GM23338 (cell line): Measurements from ENCODE around the gene ISY1. TPM values are rescaled to one million over a fixed set of nuclear protein-coding genes. Genes with fewer than 3 reads are reported as not detected.

Experiments used
- ATAC-seq: fragments of 200-7000 bp; cut with Tn5 transposase; 3 replicates; pipeline ENCODE4 v1.9.1; 2020
- DNase-seq: peaks from one replicate; pipeline ENCODE4 v3.0.0-alpha.2; 2015; ENCODE audit warnings: low spot score
- H2AFZ ChIP-seq: fragments of 200-600 bp; sonication (generic); 2 replicates; pipeline ENCODE4 v1.8.0; 2016; ENCODE audit warnings: antibody characterized with exemption, mild to moderate bottlenecking, moderate library complexity
- H3F3A ChIP-seq: fragments of 200-600 bp; sonication (generic); replicated peaks from 2 replicates; pipeline ENCODE4 v1.8.0; 2017; ENCODE audit warnings: antibody characterized with exemption, mixed run types, low read depth
- H3K27ac ChIP-seq: fragments of 200-600 bp; sonication (generic); 2 replicates; pipeline ENCODE4 v1.6.1; 2016; ENCODE audit warnings: low read depth
- H3K27me3 ChIP-seq: fragments of 200-600 bp; sonication (generic); 2 replicates; pipeline ENCODE4 v1.8.0; 2016; ENCODE audit warnings: mild to moderate bottlenecking, mixed run types, moderate library complexity; ENCODE audit not compliant: insufficient read depth
- H3K36me3 ChIP-seq: fragments of 200-600 bp; sonication (generic); 2 replicates; pipeline ENCODE4 v1.8.0; 2016; ENCODE audit warnings: mild to moderate bottlenecking; ENCODE audit not compliant: insufficient read depth
- H3K4me1 ChIP-seq: fragments of 200-600 bp; sonication (generic); 2 replicates; pipeline ENCODE4 v1.8.0; 2016; ENCODE audit warnings: mild to moderate bottlenecking, moderate library complexity; ENCODE audit not compliant: insufficient read depth
- H3K4me2 ChIP-seq: fragments of 200-600 bp; sonication (generic); 2 replicates; pipeline ENCODE4 v1.7.1; 2017; ENCODE audit warnings: mixed run types
- H3K4me3 ChIP-seq: fragments of 200-600 bp; sonication (generic); 2 replicates; pipeline ENCODE4 v1.6.1; 2016; ENCODE audit warnings: mixed run types
- H3K79me2 ChIP-seq: fragments of 200-600 bp; sonication (generic); replicated peaks from 2 replicates; pipeline ENCODE4 v1.8.0; 2017; ENCODE audit warnings: mild to moderate bottlenecking; ENCODE audit not compliant: insufficient read depth
- H3K9me2 ChIP-seq: fragments of 200-600 bp; sonication (generic); 2 replicates; pipeline ENCODE4 v1.8.0; 2017; ENCODE audit not compliant: insufficient read depth
- H4K20me1 ChIP-seq: fragments of 200-600 bp; sonication (generic); replicated peaks from 2 replicates; pipeline ENCODE4 v1.8.0; 2017; ENCODE audit warnings: mild to moderate bottlenecking; ENCODE audit not compliant: insufficient read depth
- H3K27ac Mint-ChIP-seq: 2 replicates; pipeline ENCODE4 v1.8.0; 2020; ENCODE audit warnings: inconsistent platforms, mild to moderate bottlenecking, moderate library complexity, mixed read lengths
- H3K27me3 Mint-ChIP-seq: 3 replicates; pipeline ENCODE4 v1.8.0; 2022; ENCODE audit warnings: low read depth, mild to moderate bottlenecking, moderate library complexity, mixed read lengths, inconsistent platforms; ENCODE audit not compliant: insufficient read depth, poor library complexity
- H3K36me3 Mint-ChIP-seq: 3 replicates; pipeline ENCODE4 v1.8.0; 2021; ENCODE audit warnings: low read depth, mild to moderate bottlenecking, inconsistent platforms, moderate library complexity, mixed read lengths
- H3K4me1 Mint-ChIP-seq: 3 replicates; pipeline ENCODE4 v1.8.0; 2020; ENCODE audit warnings: mild to moderate bottlenecking, inconsistent platforms, mixed read lengths
- H3K4me3 Mint-ChIP-seq: 3 replicates; pipeline ENCODE4 v1.8.0; 2021; ENCODE audit warnings: moderate library complexity, mild to moderate bottlenecking, inconsistent platforms, mixed read lengths
- H3K9me3 Mint-ChIP-seq: 3 replicates; pipeline ENCODE4 v1.8.0; 2020; ENCODE audit warnings: moderate library complexity, mild to moderate bottlenecking, inconsistent platforms, mixed read lengths
- CREB1 ChIP-seq: fragments of 250-450 bp; sonication (Bioruptor Pico); IDR thresholded peaks from 2 replicates; pipeline ENCODE4 v1.5.0; 2020; ENCODE audit warnings: low read depth, mild to moderate bottlenecking, moderate library complexity
- EZH2 ChIP-seq: fragments of 200-600 bp; sonication (generic); IDR thresholded peaks from one replicate; pipeline ENCODE4 v1.8.0; 2017; ENCODE audit warnings: antibody characterized with exemption, mild to moderate bottlenecking, low read depth; ENCODE audit not compliant: unreplicated experiment
- EZH2phosphoT487 ChIP-seq: fragments of 200-600 bp; sonication (generic); IDR thresholded peaks from one replicate; pipeline ENCODE4 v1.8.1; 2018; ENCODE audit warnings: antibody characterized with exemption; ENCODE audit not compliant: unreplicated experiment
- JUNB ChIP-seq: IDR thresholded peaks from one replicate; pipeline ENCODE4 v1.6.1; 2016; ENCODE audit warnings: antibody characterized with exemption; ENCODE audit not compliant: unreplicated experiment
- NANOG ChIP-seq: IDR thresholded peaks from 2 replicates; pipeline ENCODE4 v1.6.1; 2016; ENCODE audit warnings: antibody characterized with exemption, borderline replicate concordance
- POLR2AphosphoS5 ChIP-seq: IDR thresholded peaks from 2 replicates; pipeline ENCODE4 v1.6.1; 2016; ENCODE audit warnings: antibody characterized with exemption, low read depth
- ZNF114 ChIP-seq: fragments of 250-450 bp; sonication (Bioruptor Pico); IDR thresholded peaks from 2 replicates; pipeline ENCODE4 v1.5.0; 2020; ENCODE audit warnings: mild to moderate bottlenecking, moderate library complexity
- polyA plus RNA-seq: library from polyadenylated mRNA; unstranded; fragments of >200 nt; fragmentation: Nextera tagmentation; extraction: Ambion mirVana; gene quantifications from 2 replicates; pipeline ENCODE4 v1.2.1, GENCODE V29; 2016
- total RNA-seq: library from RNA; depleted of rRNA; stranded (reverse); fragments of >200 nt; shearing (Covaris generic); gene quantifications from 2 replicates; pipeline ENCODE4 v1.2.3, GENCODE V29; 2014
- TF ChIP-seq, protein P1 (sequence below): IDR thresholded peaks from one replicate; pipeline ENCODE4 v1.6.1; 2018; ENCODE audit warnings: antibody characterized with exemption; ENCODE audit not compliant: unreplicated experiment
- TF ChIP-seq, protein P2 (sequence below): IDR thresholded peaks from 2 replicates; pipeline ENCODE4 v1.6.1; 2016; ENCODE audit warnings: antibody characterized with exemption
- TF ChIP-seq, protein P3 (sequence below), 2 experiments: fragments of 200-600 bp in 1 of 2; sonication (generic) in 1 of 2; conservative IDR thresholded peaks; 2 replicates each; pipeline versions ENCODE4 v1.5.1 to v1.6.1; 2016 to 2017; ENCODE audit warnings: antibody characterized with exemption in 2 of 2, low read depth in 2 of 2, mild to moderate bottlenecking in 2 of 2, moderate library complexity in 1 of 2
- TF ChIP-seq, protein P4 (sequence below): fragments of 250-450 bp; sonication (Bioruptor Pico); IDR thresholded peaks from 2 replicates; pipeline ENCODE4 v1.5.0; 2020; ENCODE audit warnings: mild to moderate bottlenecking, moderate library complexity

ISY1 gene
- total and polyA plus RNA-seq, 2 experiments from 2014 or later, result 11.3 to 23.6 TPM

DNA sequence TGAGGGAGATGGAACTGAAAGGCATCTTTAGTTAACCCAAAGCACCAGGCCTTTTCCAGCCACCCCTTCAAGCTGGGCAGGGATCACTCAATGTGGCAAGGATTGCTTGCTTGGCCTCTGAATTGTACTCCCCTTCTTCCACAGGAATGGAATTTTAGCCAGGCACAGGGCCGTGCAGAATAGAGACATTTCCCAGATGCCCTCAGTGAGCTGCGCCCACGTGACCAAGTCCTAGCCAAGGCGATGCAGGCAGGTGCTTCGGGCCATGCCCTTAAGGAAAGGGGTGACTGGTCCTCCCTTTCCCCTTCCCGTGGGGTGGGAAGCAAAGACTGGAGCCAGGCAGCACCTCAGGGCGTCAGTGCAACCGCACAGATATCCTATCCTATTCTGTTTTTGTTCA lies 82.4 kb downstream of the ISY1 start:
- ATAC-seq (no peak), DNase-seq (no peak)
- Histone ChIP-seq H3K79me2 (no peaks in the 10 kb centered on the region), H3K36me3 (no peaks in the 10 kb centered on the region), H3F3A (no peaks in the 10 kb centered on the region), H3K9me2 (no peaks in the 10 kb centered on the region), H2AFZ (no peak overlapping the region), H3K27me3 (no peaks in the 10 kb centered on the region), H3K27ac (no peak overlapping the region), H3K4me1 (no peaks in the 10 kb centered on the region), H4K20me1 (no peaks in the 10 kb centered on the region), H3K4me2 (no peak overlapping the region), H3K4me3 (no peak overlapping the region)
- H3K4me3 Mint-ChIP-seq, result no peak overlapping the region
- no peak for TF ChIP-seq NANOG
- TF ChIP-seq, protein P1, sequence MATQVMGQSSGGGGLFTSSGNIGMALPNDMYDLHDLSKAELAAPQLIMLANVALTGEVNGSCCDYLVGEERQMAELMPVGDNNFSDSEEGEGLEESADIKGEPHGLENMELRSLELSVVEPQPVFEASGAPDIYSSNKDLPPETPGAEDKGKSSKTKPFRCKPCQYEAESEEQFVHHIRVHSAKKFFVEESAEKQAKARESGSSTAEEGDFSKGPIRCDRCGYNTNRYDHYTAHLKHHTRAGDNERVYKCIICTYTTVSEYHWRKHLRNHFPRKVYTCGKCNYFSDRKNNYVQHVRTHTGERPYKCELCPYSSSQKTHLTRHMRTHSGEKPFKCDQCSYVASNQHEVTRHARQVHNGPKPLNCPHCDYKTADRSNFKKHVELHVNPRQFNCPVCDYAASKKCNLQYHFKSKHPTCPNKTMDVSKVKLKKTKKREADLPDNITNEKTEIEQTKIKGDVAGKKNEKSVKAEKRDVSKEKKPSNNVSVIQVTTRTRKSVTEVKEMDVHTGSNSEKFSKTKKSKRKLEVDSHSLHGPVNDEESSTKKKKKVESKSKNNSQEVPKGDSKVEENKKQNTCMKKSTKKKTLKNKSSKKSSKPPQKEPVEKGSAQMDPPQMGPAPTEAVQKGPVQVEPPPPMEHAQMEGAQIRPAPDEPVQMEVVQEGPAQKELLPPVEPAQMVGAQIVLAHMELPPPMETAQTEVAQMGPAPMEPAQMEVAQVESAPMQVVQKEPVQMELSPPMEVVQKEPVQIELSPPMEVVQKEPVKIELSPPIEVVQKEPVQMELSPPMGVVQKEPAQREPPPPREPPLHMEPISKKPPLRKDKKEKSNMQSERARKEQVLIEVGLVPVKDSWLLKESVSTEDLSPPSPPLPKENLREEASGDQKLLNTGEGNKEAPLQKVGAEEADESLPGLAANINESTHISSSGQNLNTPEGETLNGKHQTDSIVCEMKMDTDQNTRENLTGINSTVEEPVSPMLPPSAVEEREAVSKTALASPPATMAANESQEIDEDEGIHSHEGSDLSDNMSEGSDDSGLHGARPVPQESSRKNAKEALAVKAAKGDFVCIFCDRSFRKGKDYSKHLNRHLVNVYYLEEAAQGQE, result no peak
- TF ChIP-seq, protein P2, sequence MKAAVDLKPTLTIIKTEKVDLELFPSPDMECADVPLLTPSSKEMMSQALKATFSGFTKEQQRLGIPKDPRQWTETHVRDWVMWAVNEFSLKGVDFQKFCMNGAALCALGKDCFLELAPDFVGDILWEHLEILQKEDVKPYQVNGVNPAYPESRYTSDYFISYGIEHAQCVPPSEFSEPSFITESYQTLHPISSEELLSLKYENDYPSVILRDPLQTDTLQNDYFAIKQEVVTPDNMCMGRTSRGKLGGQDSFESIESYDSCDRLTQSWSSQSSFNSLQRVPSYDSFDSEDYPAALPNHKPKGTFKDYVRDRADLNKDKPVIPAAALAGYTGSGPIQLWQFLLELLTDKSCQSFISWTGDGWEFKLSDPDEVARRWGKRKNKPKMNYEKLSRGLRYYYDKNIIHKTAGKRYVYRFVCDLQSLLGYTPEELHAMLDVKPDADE, result no peak
- TF ChIP-seq POLR2AphosphoS5, result no peak
- TF ChIP-seq CREB1 (CRISPR knock-in tag), result no peak
- TF ChIP-seq, protein P3, sequence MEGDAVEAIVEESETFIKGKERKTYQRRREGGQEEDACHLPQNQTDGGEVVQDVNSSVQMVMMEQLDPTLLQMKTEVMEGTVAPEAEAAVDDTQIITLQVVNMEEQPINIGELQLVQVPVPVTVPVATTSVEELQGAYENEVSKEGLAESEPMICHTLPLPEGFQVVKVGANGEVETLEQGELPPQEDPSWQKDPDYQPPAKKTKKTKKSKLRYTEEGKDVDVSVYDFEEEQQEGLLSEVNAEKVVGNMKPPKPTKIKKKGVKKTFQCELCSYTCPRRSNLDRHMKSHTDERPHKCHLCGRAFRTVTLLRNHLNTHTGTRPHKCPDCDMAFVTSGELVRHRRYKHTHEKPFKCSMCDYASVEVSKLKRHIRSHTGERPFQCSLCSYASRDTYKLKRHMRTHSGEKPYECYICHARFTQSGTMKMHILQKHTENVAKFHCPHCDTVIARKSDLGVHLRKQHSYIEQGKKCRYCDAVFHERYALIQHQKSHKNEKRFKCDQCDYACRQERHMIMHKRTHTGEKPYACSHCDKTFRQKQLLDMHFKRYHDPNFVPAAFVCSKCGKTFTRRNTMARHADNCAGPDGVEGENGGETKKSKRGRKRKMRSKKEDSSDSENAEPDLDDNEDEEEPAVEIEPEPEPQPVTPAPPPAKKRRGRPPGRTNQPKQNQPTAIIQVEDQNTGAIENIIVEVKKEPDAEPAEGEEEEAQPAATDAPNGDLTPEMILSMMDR (conservative IDR thresholded peaks at IDR 0.05; ENCODE audit: low read depth in 2 of 2), result no peak
- TF ChIP-seq EZH2, result no peak
- no peak for TF ChIP-seq EZH2phosphoT487
- TF ChIP-seq, protein P4, sequence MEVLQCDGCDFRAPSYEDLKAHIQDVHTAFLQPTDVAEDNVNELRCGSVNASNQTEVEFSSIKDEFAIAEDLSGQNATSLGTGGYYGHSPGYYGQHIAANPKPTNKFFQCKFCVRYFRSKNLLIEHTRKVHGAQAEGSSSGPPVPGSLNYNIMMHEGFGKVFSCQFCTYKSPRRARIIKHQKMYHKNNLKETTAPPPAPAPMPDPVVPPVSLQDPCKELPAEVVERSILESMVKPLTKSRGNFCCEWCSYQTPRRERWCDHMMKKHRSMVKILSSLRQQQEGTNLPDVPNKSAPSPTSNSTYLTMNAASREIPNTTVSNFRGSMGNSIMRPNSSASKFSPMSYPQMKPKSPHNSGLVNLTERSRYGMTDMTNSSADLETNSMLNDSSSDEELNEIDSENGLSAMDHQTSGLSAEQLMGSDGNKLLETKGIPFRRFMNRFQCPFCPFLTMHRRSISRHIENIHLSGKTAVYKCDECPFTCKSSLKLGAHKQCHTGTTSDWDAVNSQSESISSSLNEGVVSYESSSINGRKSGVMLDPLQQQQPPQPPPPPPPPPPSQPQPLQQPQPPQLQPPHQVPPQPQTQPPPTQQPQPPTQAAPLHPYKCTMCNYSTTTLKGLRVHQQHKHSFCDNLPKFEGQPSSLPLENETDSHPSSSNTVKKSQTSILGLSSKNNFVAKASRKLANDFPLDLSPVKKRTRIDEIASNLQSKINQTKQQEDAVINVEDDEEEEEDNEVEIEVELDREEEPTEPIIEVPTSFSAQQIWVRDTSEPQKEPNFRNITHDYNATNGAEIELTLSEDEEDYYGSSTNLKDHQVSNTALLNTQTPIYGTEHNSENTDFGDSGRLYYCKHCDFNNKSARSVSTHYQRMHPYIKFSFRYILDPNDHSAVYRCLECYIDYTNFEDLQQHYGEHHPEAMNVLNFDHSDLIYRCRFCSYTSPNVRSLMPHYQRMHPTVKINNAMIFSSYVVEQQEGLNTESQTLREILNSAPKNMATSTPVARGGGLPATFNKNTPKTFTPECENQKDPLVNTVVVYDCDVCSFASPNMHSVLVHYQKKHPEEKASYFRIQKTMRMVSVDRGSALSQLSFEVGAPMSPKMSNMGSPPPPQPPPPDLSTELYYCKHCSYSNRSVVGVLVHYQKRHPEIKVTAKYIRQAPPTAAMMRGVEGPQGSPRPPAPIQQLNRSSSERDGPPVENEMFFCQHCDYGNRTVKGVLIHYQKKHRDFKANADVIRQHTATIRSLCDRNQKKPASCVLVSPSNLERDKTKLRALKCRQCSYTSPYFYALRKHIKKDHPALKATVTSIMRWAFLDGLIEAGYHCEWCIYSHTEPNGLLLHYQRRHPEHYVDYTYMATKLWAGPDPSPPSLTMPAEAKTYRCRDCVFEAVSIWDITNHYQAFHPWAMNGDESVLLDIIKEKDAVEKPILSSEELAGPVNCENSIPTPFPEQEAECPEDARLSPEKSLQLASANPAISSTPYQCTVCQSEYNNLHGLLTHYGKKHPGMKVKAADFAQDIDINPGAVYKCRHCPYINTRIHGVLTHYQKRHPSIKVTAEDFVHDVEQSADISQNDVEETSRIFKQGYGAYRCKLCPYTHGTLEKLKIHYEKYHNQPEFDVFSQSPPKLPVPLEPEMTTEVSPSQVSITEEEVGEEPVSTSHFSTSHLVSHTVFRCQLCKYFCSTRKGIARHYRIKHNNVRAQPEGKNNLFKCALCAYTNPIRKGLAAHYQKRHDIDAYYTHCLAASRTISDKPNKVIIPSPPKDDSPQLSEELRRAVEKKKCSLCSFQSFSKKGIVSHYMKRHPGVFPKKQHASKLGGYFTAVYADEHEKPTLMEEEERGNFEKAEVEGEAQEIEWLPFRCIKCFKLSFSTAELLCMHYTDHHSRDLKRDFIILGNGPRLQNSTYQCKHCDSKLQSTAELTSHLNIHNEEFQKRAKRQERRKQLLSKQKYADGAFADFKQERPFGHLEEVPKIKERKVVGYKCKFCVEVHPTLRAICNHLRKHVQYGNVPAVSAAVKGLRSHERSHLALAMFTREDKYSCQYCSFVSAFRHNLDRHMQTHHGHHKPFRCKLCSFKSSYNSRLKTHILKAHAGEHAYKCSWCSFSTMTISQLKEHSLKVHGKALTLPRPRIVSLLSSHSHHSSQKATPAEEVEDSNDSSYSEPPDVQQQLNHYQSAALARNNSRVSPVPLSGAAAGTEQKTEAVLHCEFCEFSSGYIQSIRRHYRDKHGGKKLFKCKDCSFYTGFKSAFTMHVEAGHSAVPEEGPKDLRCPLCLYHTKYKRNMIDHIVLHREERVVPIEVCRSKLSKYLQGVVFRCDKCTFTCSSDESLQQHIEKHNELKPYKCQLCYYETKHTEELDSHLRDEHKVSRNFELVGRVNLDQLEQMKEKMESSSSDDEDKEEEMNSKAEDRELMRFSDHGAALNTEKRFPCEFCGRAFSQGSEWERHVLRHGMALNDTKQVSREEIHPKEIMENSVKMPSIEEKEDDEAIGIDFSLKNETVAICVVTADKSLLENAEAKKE, result no peak
- no peak for TF ChIP-seq JUNB
- TF ChIP-seq ZNF114 (CRISPR knock-in tag), result no peak
- H3K9me3 Mint-ChIP-seq, result no peaks in the 10 kb centered on the region
- no peaks in the 10 kb centered on the region for H3K4me1 Mint-ChIP-seq
- peaks cover 5% of the 10 kb centered on the region for H3K27me3 Mint-ChIP-seq
- H3K36me3 Mint-ChIP-seq, result no peaks in the 10 kb centered on the region
- H3K27ac Mint-ChIP-seq, result no peak overlapping the region
